Neural cell (in vitro differentiated cells): ENCODE data around the gene LRRC74A. TPM values are rescaled to one million over a fixed set of nuclear protein-coding genes. Genes with fewer than 3 reads are reported as not detected.

Experiments
- H2AFZ ChIP-seq: fragments of 200-600, 300-800 bp; sonication (generic), shearing (Covaris generic); 2 replicates; pipeline ENCODE4 v1.6.0; 2014; ENCODE audit warnings: low read depth, mild to moderate bottlenecking, antibody characterized with exemption, low read length, moderate library complexity
- H3F3A ChIP-seq: fragments of 200-600 bp; shearing (Covaris generic); 2 replicates; pipeline ENCODE4 v1.6.1; 2016; ENCODE audit warnings: mild to moderate bottlenecking, moderate library complexity, mixed read lengths, antibody characterized with exemption, low read length; ENCODE audit not compliant: insufficient read depth, poor library complexity, severe bottlenecking
- H3K27ac ChIP-seq: fragments of 200-600, 300-800 bp; sonication (generic), shearing (Covaris generic); 2 replicates; pipeline ENCODE4 v1.5.1; 2014; ENCODE audit warnings: mild to moderate bottlenecking, low read length, moderate library complexity
- H3K27me3 ChIP-seq: fragments of 300-800, 200-600 bp; sonication (generic), shearing (Covaris generic); 2 replicates; pipeline ENCODE4 v1.6.0; 2014; ENCODE audit warnings: mild to moderate bottlenecking, low read depth, low read length, moderate library complexity; ENCODE audit not compliant: insufficient read depth
- H3K36me3 ChIP-seq: fragments of 300-800, 200-600 bp; sonication (generic), shearing (Covaris generic); 2 replicates; pipeline ENCODE4 v1.5.1; 2014; ENCODE audit warnings: mild to moderate bottlenecking, antibody characterized with exemption, low read length, moderate library complexity; ENCODE audit not compliant: insufficient read depth
- H3K4me2 ChIP-seq: fragments of 300-800, 200-600 bp; sonication (generic), shearing (Covaris generic); 2 replicates; pipeline ENCODE4 v1.6.0; 2014; ENCODE audit warnings: mild to moderate bottlenecking, low read length
- H3K4me3 ChIP-seq: fragments of 300-800, 200-600 bp; sonication (generic), shearing (Covaris generic); 2 replicates; pipeline ENCODE4 v1.5.1; 2014; ENCODE audit warnings: mild to moderate bottlenecking, low read length, moderate library complexity
- H3K79me2 ChIP-seq: fragments of 200-600 bp; shearing (Covaris generic); replicated peaks from 2 replicates; pipeline ENCODE4 v1.6.0; 2014; ENCODE audit warnings: mild to moderate bottlenecking, low read length, moderate library complexity; ENCODE audit not compliant: insufficient read depth
- H3K9ac ChIP-seq: fragments of 300-800, 200-600 bp; sonication (generic), shearing (Covaris generic); 2 replicates; pipeline ENCODE4 v1.6.1; 2016; ENCODE audit warnings: mild to moderate bottlenecking, low read length, mixed read lengths
- H3K9me2 ChIP-seq: fragments of 200-600 bp; shearing (Covaris generic); 2 replicates; pipeline ENCODE4 v1.6.1; 2016; ENCODE audit warnings: mild to moderate bottlenecking, low read length, mixed read lengths; ENCODE audit not compliant: insufficient read depth
- H3K9me3 ChIP-seq: fragments of 200-600, 300-800 bp; sonication (generic), shearing (Covaris generic); 2 replicates; pipeline ENCODE4 v1.6.1; 2016; ENCODE audit warnings: mild to moderate bottlenecking, mixed run types, low read length, moderate library complexity, mixed read lengths
- H4K20me1 ChIP-seq: fragments of 200-600 bp; shearing (Covaris generic); 2 replicates; pipeline ENCODE4 v1.6.1; 2016; ENCODE audit warnings: mild to moderate bottlenecking, mixed run types; ENCODE audit not compliant: insufficient read depth
- CTCF ChIP-seq: fragments of 450-650 bp; IDR thresholded peaks from 2 replicates; pipeline ENCODE4 v1.5.1; 2014; ENCODE audit warnings: antibody characterized with exemption, mild to moderate bottlenecking, moderate library complexity; ENCODE audit not compliant: poor library complexity, severe bottlenecking
- EP300 ChIP-seq: fragments of 450-650 bp; conservative IDR thresholded peaks from 2 replicates; pipeline ENCODE4 v1.6.1; 2014; ENCODE audit warnings: antibody characterized with exemption, mild to moderate bottlenecking, moderate library complexity; ENCODE audit not compliant: poor library complexity, severe bottlenecking
- EZH2 ChIP-seq: fragments of 200-600, 300-800 bp; shearing (Covaris generic), sonication (generic); IDR thresholded peaks from 2 replicates; pipeline ENCODE4 v1.6.1; 2014; ENCODE audit warnings: antibody characterized with exemption, low read length, borderline replicate concordance, mild to moderate bottlenecking; ENCODE audit not compliant: insufficient read depth, poor library complexity, severe bottlenecking
- MXI1 ChIP-seq: fragments of 450-650 bp; conservative IDR thresholded peaks from 2 replicates; pipeline ENCODE4 v1.6.1; 2014; ENCODE audit warnings: antibody characterized with exemption, mild to moderate bottlenecking; ENCODE audit not compliant: poor library complexity, severe bottlenecking
- POLR2AphosphoS5 ChIP-seq: IDR thresholded peaks from 2 replicates; pipeline ENCODE4 v1.6.1; 2012
- RAD21 ChIP-seq: fragments of 450-650 bp; conservative IDR thresholded peaks from 2 replicates; pipeline ENCODE4 v1.6.1; 2014; ENCODE audit warnings: antibody characterized with exemption, mild to moderate bottlenecking, moderate library complexity
- REST ChIP-seq: IDR thresholded peaks from 2 replicates; pipeline ENCODE4 v1.6.1; 2012; ENCODE audit warnings: borderline replicate concordance
- SMC3 ChIP-seq: fragments of 450-650 bp; conservative IDR thresholded peaks from 2 replicates; pipeline ENCODE4 v1.6.1; 2014; ENCODE audit warnings: antibody characterized with exemption, mild to moderate bottlenecking, moderate library complexity; ENCODE audit not compliant: poor library complexity
- TAF1 ChIP-seq: IDR thresholded peaks from 2 replicates; pipeline ENCODE4 v1.6.1; 2012; ENCODE audit warnings: low read depth
- polyA plus RNA-seq: library from polyadenylated mRNA; depleted of rRNA; stranded (reverse); fragments of >200 nt; gene quantifications from 2 replicates; pipeline ENCODE4 v1.2.3, GENCODE V29; 2014

The LRRC74A gene
- polyA plus RNA-seq, 1 donor from 2014 or later = not detected

GRCh38 chr14:76829013-76829365 lies 2.8 kb downstream of the LRRC74A start:
- Histone ChIP-seq H3K9ac (no peak overlapping the region), H3F3A (no peaks in the 10 kb centered on the region), H3K9me2 (no peaks in the 10 kb centered on the region), H3K79me2 (no peaks in the 10 kb centered on the region), H2AFZ (no peak overlapping the region), H3K4me2 (no peak overlapping the region), H3K9me3 (no peaks in the 10 kb centered on the region), H3K27ac (no peak overlapping the region), H3K36me3 (no peaks in the 10 kb centered on the region), H4K20me1 (no peaks in the 10 kb centered on the region), H3K27me3 (no peaks in the 10 kb centered on the region), H3K4me3 (no peak overlapping the region)
- TF ChIP-seq RAD21 (no peak), MXI1 (no peak)

GRCh38 chr14:76829650-76830421 lies 3.6 kb downstream of the LRRC74A start:
- no peak overlapping the region for H3K4me3 ChIP-seq
- no peaks in the 10 kb centered on the region for H3K79me2 ChIP-seq
- H3K27ac ChIP-seq = no peak overlapping the region
- no peak overlapping the region for H2AFZ ChIP-seq
- no peak overlapping the region for H3K9ac ChIP-seq
- no peaks in the 10 kb centered on the region for H3F3A ChIP-seq
- H3K4me2 ChIP-seq = no peak overlapping the region
- H4K20me1 ChIP-seq = no peaks in the 10 kb centered on the region
- no peaks in the 10 kb centered on the region for H3K36me3 ChIP-seq
- no peaks in the 10 kb centered on the region for H3K27me3 ChIP-seq
- no peaks in the 10 kb centered on the region for H3K9me2 ChIP-seq
- H3K9me3 ChIP-seq = no peaks in the 10 kb centered on the region
- TF ChIP-seq SMC3 (no peak), POLR2AphosphoS5 (no peak), CTCF (no peak), MXI1 (no peak), EZH2 (no peak), REST (no peak), TAF1 (no peak), EP300 (no peak), RAD21 (no peak)

GRCh38 chr14:76830556-76830955 lies 4.3 kb downstream of the LRRC74A start:
- no peak overlapping the region for H3K4me3 ChIP-seq
- no peaks in the 10 kb centered on the region for H3K79me2 ChIP-seq
- no peak overlapping the region for H3K4me2 ChIP-seq
- H2AFZ ChIP-seq = no peak overlapping the region
- no peak overlapping the region for H3K27ac ChIP-seq
- TF ChIP-seq POLR2AphosphoS5 = no peak
- no peak for TF ChIP-seq TAF1
- TF ChIP-seq CTCF = no peak
- no peak for TF ChIP-seq SMC3
- no peak for TF ChIP-seq EZH2
- no peak for TF ChIP-seq RAD21
- no peak for TF ChIP-seq MXI1
- TF ChIP-seq REST = no peak
- no peak for TF ChIP-seq EP300
- H3K36me3 ChIP-seq = no peaks in the 10 kb centered on the region
- no peaks in the 10 kb centered on the region for H3K9me2 ChIP-seq
- no peak overlapping the region for H3K9ac ChIP-seq
- no peaks in the 10 kb centered on the region for H3K27me3 ChIP-seq
- H4K20me1 ChIP-seq = no peaks in the 10 kb centered on the region
- no peaks in the 10 kb centered on the region for H3F3A ChIP-seq
- H3K9me3 ChIP-seq = no peaks in the 10 kb centered on the region
